ENCODE measurements around the gene SLC38A8.

Gene SLC38A8

DNA sequence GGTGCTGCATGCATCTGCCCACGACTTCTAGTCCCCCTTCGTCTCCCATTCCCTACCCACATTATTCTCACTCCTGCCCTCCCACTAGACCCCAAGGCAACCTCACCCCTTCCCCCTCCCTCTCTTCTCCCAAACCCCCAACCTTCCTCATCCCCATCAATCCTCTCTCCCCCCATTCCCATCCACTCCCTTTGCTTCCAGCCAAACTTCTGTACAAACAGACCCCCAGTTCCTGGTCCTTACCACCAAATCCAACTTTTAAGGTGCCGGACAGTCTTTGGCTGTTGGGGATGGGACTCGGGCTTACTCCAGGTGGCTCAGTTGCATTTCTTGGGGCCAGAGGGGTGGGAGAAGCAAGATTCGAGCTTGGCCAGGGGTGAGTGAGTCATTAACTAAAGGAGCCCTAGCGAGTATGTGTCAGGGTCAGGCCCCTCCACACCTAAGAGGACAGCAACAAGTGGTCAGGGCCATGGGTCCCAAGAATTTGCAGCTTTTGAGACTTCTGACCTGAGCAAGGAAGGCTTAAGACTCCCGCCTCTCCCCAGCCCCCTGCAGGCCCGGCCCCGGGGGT is at the start of gene SLC38A8:
Gene SLC38A8 (minus strand): TSS at position 488 of the 571 bp plus-strand sequence. CDS start 638 bp downstream, outside the sequence.
- Histone ChIP-seq H3K9me2 (replicated peaks; ENCODE audit: control insufficient read depth, low read length) (no peaks in the 10 kb centered on the region), H3K4me2 (ENCODE audit: low read length) (no peak within 1 kb of the TSS), H3K4me3 (ENCODE audit: low read length) (no peak within 1 kb of the TSS), H3K36me3 (ENCODE audit: control insufficient read depth, low read length) (no peaks in the 10 kb centered on the region), H3K9me3 (ENCODE audit: control insufficient read depth, insufficient read depth, low read length) (no peaks in the 10 kb centered on the region), H3K27ac (ENCODE audit: low read depth, low read length) (no peak within 1 kb of the TSS), H3K27me3 (ENCODE audit: control insufficient read depth, low read length) (no peaks in the 10 kb centered on the region), H3K79me2 (ENCODE audit: control insufficient read depth, low read length) (no peaks in the 10 kb centered on the region), H3K4me1 (ENCODE audit: control insufficient read depth, low read length) (no peaks in the 10 kb centered on the region), H3F3A (ENCODE audit: control insufficient read depth, insufficient read depth) (no peaks in the 10 kb centered on the region), H4K20me1 (ENCODE audit: control insufficient read depth, insufficient read depth, low read depth, low read length) (no peaks in the 10 kb centered on the region; the same call in 1 of the 2 replicates)
- TF ChIP-seq EZH2phosphoT487 (IDR thresholded peaks at IDR 0.05; ENCODE audit: borderline replicate concordance, low read length), result no peak
- TF ChIP-seq, protein P1, sequence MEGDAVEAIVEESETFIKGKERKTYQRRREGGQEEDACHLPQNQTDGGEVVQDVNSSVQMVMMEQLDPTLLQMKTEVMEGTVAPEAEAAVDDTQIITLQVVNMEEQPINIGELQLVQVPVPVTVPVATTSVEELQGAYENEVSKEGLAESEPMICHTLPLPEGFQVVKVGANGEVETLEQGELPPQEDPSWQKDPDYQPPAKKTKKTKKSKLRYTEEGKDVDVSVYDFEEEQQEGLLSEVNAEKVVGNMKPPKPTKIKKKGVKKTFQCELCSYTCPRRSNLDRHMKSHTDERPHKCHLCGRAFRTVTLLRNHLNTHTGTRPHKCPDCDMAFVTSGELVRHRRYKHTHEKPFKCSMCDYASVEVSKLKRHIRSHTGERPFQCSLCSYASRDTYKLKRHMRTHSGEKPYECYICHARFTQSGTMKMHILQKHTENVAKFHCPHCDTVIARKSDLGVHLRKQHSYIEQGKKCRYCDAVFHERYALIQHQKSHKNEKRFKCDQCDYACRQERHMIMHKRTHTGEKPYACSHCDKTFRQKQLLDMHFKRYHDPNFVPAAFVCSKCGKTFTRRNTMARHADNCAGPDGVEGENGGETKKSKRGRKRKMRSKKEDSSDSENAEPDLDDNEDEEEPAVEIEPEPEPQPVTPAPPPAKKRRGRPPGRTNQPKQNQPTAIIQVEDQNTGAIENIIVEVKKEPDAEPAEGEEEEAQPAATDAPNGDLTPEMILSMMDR (IDR thresholded peaks at IDR 0.05; ENCODE audit: low read depth, low read length, poor library complexity, severe bottlenecking), result no peak

DNA sequence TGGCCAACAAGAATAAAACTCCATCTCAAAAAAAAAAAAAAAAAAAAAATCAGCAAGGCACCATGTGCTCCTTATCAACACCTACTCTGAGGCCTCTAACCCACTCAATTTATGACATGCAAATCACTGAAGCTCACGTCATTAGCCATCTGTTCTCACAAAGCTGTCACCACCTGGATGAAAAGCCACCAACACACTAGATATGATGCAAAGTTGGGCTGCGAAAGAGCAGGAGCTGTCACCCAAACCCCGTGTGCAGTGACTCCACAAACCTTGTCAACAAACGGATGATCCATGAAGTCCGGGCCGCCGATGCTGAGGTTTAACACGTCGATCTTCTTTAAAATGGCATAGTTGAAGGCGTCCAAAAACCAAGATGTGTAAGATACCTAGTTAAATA is 48.9 kb upstream of the SLC38A8 start:
- Histone ChIP-seq H3K4me3 (ENCODE audit: low read length) (no peak overlapping the region), H4K20me1 (ENCODE audit: control insufficient read depth, insufficient read depth, low read depth, low read length) (no peaks in the 10 kb centered on the region), H3K36me3 (ENCODE audit: control insufficient read depth, low read length) (peaks cover 90% of the 10 kb centered on the region), H3K4me1 (ENCODE audit: control insufficient read depth, low read length) (peaks cover 37% of the 10 kb centered on the region), H3K9me3 (ENCODE audit: control insufficient read depth, insufficient read depth, low read length) (no peaks in the 10 kb centered on the region), H3K27me3 (ENCODE audit: control insufficient read depth, low read length) (no peaks in the 10 kb centered on the region), H3K79me2 (ENCODE audit: control insufficient read depth, low read length) (peaks cover 6% of the 10 kb centered on the region), H3K9me2 (replicated peaks; ENCODE audit: control insufficient read depth, low read length) (no peaks in the 10 kb centered on the region), H3K27ac (ENCODE audit: low read depth, low read length) (no peak overlapping the region), H3F3A (ENCODE audit: control insufficient read depth, insufficient read depth) (no peaks in the 10 kb centered on the region), H3K4me2 (ENCODE audit: low read length) (no peak overlapping the region)
- TF ChIP-seq EZH2phosphoT487 (IDR thresholded peaks at IDR 0.05; ENCODE audit: borderline replicate concordance, low read length), result no peak
- TF ChIP-seq, protein P1 (IDR thresholded peaks at IDR 0.05; ENCODE audit: low read depth, low read length, poor library complexity, severe bottlenecking), result no peak

DNA sequence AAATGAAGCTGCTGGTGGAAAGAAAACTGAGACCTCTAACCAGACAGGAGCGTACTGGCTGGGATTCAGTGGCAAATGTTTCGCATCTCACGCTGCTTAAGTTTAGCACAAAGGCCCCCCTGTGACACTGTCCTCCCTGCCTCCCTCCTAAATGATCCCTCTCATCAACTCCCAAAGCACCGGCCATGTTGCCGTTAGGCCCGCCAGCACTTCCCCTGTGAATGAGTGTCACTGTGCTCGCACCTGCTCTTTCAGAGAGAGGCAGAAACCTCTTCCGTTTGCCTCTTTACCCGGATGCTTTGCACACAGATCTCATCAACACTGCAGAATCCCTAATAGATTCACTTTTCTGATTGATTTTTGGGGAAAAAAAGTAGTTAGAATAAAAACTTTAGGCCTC is 47.6 kb upstream of the SLC38A8 start:
- H3K36me3 ChIP-seq (ENCODE audit: control insufficient read depth, low read length), result peaks cover 86% of the 10 kb centered on the region
- H3K4me3 ChIP-seq (ENCODE audit: low read length), result no peak overlapping the region
- no peaks in the 10 kb centered on the region for H3K9me2 ChIP-seq (replicated peaks; ENCODE audit: control insufficient read depth, low read length)
- TF ChIP-seq, protein P1 (IDR thresholded peaks at IDR 0.05; ENCODE audit: low read depth, low read length, poor library complexity, severe bottlenecking), result no peak
- TF ChIP-seq EZH2phosphoT487 (IDR thresholded peaks at IDR 0.05; ENCODE audit: borderline replicate concordance, low read length), result no peak
- H3K79me2 ChIP-seq (ENCODE audit: control insufficient read depth, low read length), result peaks cover 7% of the 10 kb centered on the region; the same call in 1 of the 2 replicates
- H4K20me1 ChIP-seq (ENCODE audit: control insufficient read depth, insufficient read depth, low read depth, low read length), result no peaks in the 10 kb centered on the region
- H3K9me3 ChIP-seq (ENCODE audit: control insufficient read depth, insufficient read depth, low read length), result no peaks in the 10 kb centered on the region
- H3K27ac ChIP-seq (ENCODE audit: low read depth, low read length), result no peak overlapping the region
- peaks cover 7% of the 10 kb centered on the region; the same call in 1 of the 2 replicates for H3F3A ChIP-seq (ENCODE audit: control insufficient read depth, insufficient read depth)
- peaks cover 49% of the 10 kb centered on the region for H3K4me1 ChIP-seq (ENCODE audit: control insufficient read depth, low read length)
- H3K4me2 ChIP-seq (ENCODE audit: low read length), result no peak overlapping the region
- H3K27me3 ChIP-seq (ENCODE audit: control insufficient read depth, low read length), result no peaks in the 10 kb centered on the region

All from DOHH2 (cell line).